ENCODE measurements around the gene ZSWIM6. TPM values are rescaled to one million over a fixed set of nuclear protein-coding genes. Genes with fewer than 3 reads are reported as not detected.

The ZSWIM6 gene
- total and polyA plus RNA-seq, 12 donors: 2.1 to 10.3 (median 6.7) TPM

GRCh38 chr5:61346511-61346910, 14.5 kb downstream of the ZSWIM6 start:
- Histone ChIP-seq H3K27me3 (no peaks in the 10 kb centered on the region), H3K9me3 (no peaks in the 10 kb centered on the region), H3K4me3 (no peak overlapping the region), H3K36me3 (no peaks in the 10 kb centered on the region), H3K27ac (no peak overlapping the region), H3K4me1 (peaks cover 0 to 90% (median 46%) of the 10 kb centered on the region in 9 donors)
- TF ChIP-seq CTCF (IDR thresholded peaks at IDR 0.05): no peak
- ATAC-seq: no peak
- intact Hi-C loops (cut with DNase I): loop anchor here in 3 of 10 donors (5.0 to 10.0 kb wide), 4 partner anchors 48 to 148 kb away; no protein-coding TSS in a partner anchor
- no peak for DNase-seq
- 69 to 84% methylated on average over 2 of the region's 2 CpGs for WGBS, 2 donors

- Histone ChIP-seq H3K4me1 (peaks cover 0 to 89% (median 46%) of the 10 kb centered on the region in 9 donors), H3K9me3 (no peaks in the 10 kb centered on the region), H3K36me3 (no peaks in the 10 kb centered on the region), H3K27ac (no peak overlapping the region), H3K4me3 (no peak overlapping the region), H3K27me3 (no peaks in the 10 kb centered on the region)
- intact Hi-C loops (cut with DNase I): loop anchor here in 3 of 10 donors (5.0 to 10.0 kb wide), 4 partner anchors 48 to 148 kb away; no protein-coding TSS in a partner anchor
- 87 to 94% methylated on average over 3 of the region's 3 CpGs for WGBS, 2 donors
- DNase-seq: no peak
- no peak for TF ChIP-seq CTCF (IDR thresholded peaks at IDR 0.05)
- peak in 1 of 8 donors; percentile 41 for ATAC-seq
Observed at GRCh38 chr5:61347080-61347479, 15.0 kb downstream of the ZSWIM6 start.

GRCh38 chr5:61348447-61348846, 16.4 kb downstream of the ZSWIM6 start:
- no peak for TF ChIP-seq CTCF (IDR thresholded peaks at IDR 0.05)
- intact Hi-C loops (cut with DNase I): loop anchor here in 3 of 10 donors (5.0 to 10.0 kb wide), 4 partner anchors 46 to 146 kb away; no protein-coding TSS in a partner anchor
- Histone ChIP-seq H3K36me3 (no peaks in the 10 kb centered on the region), H3K27me3 (no peaks in the 10 kb centered on the region), H3K4me3 (no peak overlapping the region), H3K27ac (no peak overlapping the region), H3K4me1 (peaks cover 0 to 93% (median 49%) of the 10 kb centered on the region in 9 donors), H3K9me3 (no peaks in the 10 kb centered on the region)
- DNase-seq (no peak), ATAC-seq (no peak)
- WGBS, 2 donors: 61 to 75% methylated on average over 2 of the region's 2 CpGs

- intact Hi-C loops (cut with DNase I): loop anchor here in 3 of 10 donors (5.0 to 10.0 kb wide), 4 partner anchors 45 to 145 kb away; no protein-coding TSS in a partner anchor
- Histone ChIP-seq H3K27ac (no peak overlapping the region), H3K4me1 (peaks cover 0 to 79% (median 38%) of the 10 kb centered on the region in 9 donors), H3K27me3 (no peaks in the 10 kb centered on the region), H3K36me3 (no peaks in the 10 kb centered on the region), H3K4me3 (no peak overlapping the region), H3K9me3 (no peaks in the 10 kb centered on the region)
- TF ChIP-seq CTCF (IDR thresholded peaks at IDR 0.05): no peak
- ATAC-seq (no peak), DNase-seq (no peak)
Observed at GRCh38 chr5:61349935-61350334, 17.9 kb downstream of the ZSWIM6 start.

Data from heart right ventricle (tissue), 16 donors.